ENCODE data around the gene BANF2.
A peak's percentile ranks its signal among the peaks of the same experiment; 100 is the strongest.

Gene BANF2

DNA sequence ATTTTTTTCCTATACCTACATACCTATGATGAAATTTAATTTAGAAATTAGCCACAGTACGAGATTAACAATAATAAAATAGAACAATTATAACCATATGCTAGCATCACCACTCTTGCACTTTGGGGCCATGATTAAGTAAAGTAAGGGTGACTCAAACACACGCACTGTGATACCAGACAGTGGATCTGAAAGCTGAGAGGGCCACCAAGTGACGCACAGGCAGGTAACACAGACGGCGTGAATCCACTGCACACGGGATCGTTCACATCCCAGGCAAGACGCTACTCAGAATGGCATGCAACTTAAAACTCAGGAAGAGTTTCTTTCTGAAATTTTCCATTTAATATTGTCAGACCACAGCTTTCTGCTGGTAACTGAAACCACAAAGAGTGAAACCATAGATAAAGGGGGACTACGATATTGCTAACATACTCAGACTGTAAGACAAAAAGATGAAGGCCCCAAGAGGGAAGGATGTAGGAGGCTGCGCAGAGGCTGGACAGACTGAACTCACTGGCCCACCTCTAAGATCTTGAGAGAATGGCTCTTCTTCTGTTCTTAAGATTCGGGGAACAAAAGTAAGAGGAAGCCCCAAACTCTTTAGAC, 35.6 kb upstream of the BANF2 start:
- no peak for DNase-seq (ENCODE audit: low spot score)

GRCh38 chr20:17665756-17666155, 34.0 kb upstream of the BANF2 start:
- DNase-seq (ENCODE audit: low spot score): no peak

GRCh38 chr20:17666481-17666880, 33.3 kb upstream of the BANF2 start:
- no peak for DNase-seq (ENCODE audit: low spot score)

- DNase-seq (ENCODE audit: low spot score): no peak
These were observed 32.3 kb upstream of the BANF2 start for GRCh38 chr20:17667445-17667844.

GRCh38 chr20:17668432-17668831, 31.3 kb upstream of the BANF2 start:
- DNase-seq (ENCODE audit: low spot score): no peak

GRCh38 chr20:17669306-17669931, 30.3 kb upstream of the BANF2 start:
- no peak for DNase-seq (ENCODE audit: low spot score)

DNA sequence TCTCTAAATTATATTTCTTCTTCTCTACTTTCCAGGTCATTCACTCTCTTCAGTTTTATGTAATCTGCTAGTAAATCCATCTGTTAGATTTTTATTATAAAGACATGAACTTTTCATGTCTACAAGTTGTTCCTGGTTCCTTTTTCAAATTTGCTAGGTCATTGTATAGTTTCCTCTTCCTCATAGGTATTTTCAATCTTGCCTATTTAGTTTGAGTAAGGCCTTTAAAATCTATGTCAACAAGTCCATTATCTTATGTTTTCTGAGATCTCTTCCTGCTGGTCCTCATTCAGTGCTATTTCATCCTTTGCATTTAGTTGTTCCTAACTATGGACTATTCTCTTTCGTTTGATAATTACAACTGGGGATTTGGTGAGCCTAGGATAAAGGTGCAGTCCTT, 28.8 kb upstream of the BANF2 start:
- no peak for DNase-seq (ENCODE audit: low spot score)

GRCh38 chr20:17671565-17671964, 28.2 kb upstream of the BANF2 start:
- DNase-seq (ENCODE audit: low spot score): no peak

DNA sequence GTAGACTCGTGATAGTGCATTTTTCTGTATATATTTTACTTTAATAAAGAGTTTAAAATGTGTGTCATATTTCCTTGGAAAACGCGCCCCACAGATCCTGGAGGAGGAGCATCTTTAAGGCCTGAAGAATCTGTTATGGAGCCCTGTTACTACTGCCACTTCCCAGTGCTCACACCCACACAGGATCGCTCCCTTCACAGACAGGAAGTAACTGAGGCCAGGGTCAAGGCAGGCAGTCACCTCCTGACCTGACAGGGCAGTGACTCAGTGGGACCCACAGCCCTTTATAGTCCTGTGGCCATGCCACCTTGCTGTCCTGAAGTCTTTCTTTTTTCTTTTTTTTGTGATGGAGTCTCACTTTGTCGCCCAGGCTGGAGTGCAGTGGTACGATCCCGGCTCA, 26.7 kb upstream of the BANF2 start:
- DNase-seq (ENCODE audit: low spot score): no peak

DNA sequence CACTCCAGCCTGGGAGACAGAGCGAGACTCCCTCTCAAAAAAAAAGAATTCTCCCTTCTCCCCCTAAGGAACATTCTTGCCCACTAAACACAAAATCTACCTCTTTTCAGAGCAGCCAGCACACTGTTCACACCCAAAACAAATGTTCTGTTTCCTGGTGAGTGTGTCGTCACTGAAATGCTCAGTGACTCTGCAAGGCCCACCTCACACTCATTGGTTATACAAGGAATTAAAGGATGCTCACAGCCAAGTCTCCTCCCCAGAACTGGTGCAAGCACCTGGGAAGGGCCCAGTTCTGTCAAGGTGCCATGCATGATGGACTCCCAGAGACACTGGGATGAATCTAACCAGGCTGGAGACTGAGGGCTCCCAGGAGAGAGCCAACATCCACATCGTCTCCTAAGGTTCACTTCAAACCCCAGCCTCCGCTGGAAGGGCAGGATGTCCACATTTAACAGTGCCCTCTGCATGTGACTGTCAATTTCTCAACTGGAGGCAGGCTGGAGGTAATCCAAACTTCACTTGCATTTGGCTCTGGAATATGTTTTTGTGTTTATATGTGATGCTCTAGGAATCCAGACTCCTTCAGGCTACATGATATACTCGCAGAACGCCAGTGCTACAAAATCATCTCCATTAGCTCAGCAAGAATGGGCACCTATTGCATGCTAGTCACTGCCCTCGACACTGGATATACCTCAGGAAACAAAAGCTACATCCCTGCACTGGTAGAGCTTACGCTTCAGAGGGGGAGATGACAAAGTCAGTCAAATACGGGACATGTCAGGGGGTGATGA, 24.8 kb upstream of the BANF2 start:
- DNase-seq (ENCODE audit: low spot score): no peak

GRCh38 chr20:17675519-17676377, 24.0 kb upstream of the BANF2 start:
- no peak for DNase-seq (ENCODE audit: low spot score)

- no peak for DNase-seq (ENCODE audit: low spot score)
These were observed 23.4 kb upstream of the BANF2 start for GRCh38 chr20:17676378-17676759.

DNA sequence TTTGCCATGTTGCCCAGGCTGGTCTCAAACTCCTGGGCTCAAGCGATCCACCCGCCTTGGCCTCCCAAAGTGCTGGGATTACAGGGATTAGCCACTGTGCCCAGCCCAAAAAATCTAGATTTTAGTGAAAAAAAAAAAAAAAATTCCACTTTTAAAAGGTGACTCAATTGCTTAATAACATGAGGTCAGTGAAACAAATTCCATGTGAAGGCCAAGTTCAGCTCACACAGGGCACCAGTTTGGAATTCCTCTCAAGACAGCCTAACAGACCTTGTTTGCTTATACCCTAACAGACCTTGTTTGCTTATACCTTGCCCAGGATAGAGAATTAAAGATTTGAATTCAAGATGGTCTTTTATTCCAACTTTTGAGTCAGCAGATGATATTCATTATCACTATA, 22.8 kb upstream of the BANF2 start:
- DNase-seq (ENCODE audit: low spot score): no peak

DNA sequence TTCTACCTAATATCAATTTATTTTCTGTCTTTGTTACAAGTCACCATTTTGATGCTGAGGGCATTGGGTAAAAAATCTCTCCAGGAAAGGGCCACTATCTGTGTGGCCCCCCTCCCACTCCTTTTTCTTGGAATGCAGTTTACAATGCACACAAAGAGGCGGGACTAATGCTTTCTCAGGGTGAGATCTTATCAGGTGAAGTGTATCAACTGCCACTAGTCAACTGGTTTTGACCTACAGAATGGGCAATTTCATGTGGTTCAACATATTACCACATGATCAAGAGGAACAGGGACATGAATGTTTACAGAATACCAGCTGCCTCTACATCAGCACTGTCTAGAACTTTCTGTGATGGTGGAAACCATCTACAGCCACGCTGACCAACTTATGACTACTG, 21.5 kb upstream of the BANF2 start:
- no peak for DNase-seq (ENCODE audit: low spot score)

DNA sequence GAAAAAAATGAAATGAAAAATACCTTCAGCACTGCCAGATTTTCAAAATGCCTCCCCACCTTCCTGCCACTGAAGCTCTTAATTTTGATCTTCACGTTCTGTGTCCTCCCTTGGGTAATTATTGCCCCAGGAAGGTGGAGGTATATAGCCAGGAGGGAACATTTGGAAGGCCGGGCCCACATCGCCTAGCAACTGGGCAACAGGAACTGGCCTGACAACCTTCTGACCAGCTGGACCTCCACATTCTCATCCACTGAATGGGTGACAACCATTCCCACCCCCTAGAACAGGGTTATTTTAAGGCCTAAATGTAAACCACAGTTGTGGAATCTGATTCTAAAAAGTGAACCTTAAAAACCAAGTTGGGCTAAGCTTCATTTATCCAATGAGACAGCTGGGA, 20.9 kb upstream of the BANF2 start:
- no peak for DNase-seq (ENCODE audit: low spot score)

DNA sequence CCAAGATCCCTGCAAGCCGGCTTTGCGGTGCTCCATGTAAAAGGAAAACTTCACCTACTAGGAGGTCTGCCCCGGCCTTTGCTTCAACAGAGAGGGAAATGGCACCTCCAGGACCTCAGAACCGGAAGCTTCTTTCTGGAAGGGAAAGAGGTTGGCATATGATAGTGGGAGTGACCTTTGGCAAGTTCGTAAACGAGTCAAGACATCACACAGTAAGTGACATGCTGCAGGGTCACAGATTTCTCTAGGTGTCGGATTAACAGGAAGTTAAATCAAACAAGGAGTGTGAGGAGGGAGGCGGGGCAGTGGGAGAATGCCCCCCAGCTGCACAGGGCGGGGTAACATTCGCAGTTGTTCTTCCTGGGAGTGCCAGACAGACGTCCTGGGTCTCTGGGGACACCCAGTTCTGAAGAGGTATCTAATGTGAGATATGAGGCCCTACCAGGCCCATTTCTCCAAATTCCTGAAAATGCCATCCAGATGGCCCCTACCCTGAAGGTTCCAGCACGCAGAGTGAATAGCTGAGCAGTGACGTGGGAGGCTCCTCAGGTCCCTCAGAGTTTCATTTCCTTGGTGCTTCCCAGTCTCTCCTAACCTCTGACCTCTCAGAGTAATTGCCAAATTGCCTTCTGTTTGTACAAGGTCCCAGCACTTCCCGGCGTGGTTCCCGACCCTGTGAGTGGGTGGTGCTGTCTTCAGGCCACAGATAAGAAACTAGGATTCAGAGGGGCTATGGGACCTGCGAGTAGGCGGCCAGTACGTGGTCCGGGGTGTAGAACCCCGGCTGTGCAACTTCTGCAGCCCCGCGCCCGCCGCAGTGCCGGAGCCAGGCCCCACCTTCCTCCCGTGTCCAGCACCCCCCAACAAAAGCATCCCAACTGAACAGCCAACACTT, 19.6 kb upstream of the BANF2 start:
- no peak for DNase-seq (ENCODE audit: low spot score)

DNA sequence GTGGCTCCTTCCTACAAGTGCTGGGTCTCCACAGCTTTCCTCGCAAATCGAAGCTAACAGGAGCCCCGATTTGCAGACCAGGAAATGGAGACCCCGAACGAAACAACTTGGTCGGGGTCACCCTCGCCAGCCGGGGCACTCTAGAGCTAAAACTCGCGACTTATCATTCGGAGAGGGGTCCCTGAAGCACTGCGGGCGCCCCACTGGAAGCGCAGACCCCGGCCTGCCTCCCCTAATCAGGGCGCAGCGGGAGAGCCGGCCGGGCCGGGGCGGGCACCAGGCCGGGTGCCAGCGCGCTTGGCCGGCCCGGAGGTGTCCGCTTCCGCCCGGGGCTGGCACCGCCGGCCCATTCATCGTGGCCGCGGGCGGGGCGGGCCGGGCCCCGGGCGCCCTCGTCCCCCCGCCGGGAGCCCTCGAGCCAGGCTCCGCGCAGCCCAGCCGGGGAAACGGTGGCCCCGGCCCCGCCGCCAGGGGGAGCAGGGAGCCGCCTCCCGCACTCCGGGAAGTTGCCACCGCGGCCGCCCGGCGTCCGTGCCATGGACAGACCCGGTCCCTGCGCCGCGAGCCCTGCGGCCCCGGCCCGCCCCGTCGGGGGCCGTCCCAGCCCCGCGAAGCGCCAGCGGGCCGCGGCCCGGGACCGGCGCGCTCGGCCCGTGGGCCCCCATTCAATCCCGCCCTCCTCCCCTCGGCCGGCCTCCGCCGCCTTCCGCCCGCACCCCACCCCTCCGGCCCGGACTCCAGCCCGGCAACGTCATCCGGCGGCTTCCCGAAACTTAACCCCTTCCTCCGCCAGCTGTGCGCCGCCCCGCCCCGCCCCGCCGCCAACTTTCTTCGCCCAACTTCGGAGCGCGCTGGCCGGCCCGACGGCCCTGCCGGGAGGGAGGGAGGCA, 18.7 kb upstream of the BANF2 start:
- peak; percentile 90 for DNase-seq (ENCODE audit: low spot score)

DNA sequence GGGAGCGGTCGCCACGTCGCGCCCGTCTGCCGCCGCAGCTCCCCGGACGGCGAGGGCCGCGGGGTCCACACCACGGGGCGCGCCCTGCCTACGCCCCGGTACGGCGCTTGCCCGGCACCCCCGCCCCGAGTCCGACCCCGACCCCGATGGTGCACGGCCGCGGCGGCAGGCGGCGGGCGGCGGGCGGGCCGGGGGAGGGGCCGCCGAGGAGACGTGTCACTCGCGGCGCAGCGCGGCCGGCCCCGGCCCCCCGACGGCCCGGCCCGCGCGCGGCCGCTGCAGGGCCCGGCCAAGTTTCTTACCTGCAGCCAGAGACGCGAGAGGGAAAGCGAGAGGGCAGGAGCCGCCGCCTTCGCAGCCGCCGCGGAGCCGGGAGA, 18.1 kb upstream of the BANF2 start:
- peak; percentile 35 for DNase-seq (ENCODE audit: low spot score)

GRCh38 chr20:17682103-17682888, 17.5 kb upstream of the BANF2 start, which contains the start of gene RRBP1:
Gene RRBP1 (minus strand): TSS chr20:17682242. CDS start chr20:17660507, 21,735 bp downstream.
- peak; percentile 95 for DNase-seq (ENCODE audit: low spot score)

GRCh38 chr20:17682889-17683198, 16.9 kb upstream of the BANF2 start:
- DNase-seq (ENCODE audit: low spot score): no peak

Measured in iPS-NIHi11 (cell line).